OCI-LY7 (cell line): ENCODE data around the gene FAR1.
"Not testable (repeated sequence)": the region's sequence is repeated elsewhere in the genome, so short reads cannot be mapped to it uniquely, and the experiment has no call there.

Experiments
- EZH2phosphoT487 ChIP-seq: fragments of 200-600 bp; sonication (generic); IDR thresholded peaks from 2 replicates; pipeline ENCODE4 v1.6.1; 2018; ENCODE audit warnings: low read depth, borderline replicate concordance, mild to moderate bottlenecking, mixed run types, antibody characterized with exemption, low read length, moderate library complexity, mixed read lengths
- TF ChIP-seq, protein P1 (sequence below): fragments of 200-600 bp; sonication (generic); conservative IDR thresholded peaks from 2 replicates; pipeline ENCODE4 v1.5.1; 2014; ENCODE audit warnings: mild to moderate bottlenecking, antibody characterized with exemption, low read length, moderate library complexity, mixed read lengths

DNA sequence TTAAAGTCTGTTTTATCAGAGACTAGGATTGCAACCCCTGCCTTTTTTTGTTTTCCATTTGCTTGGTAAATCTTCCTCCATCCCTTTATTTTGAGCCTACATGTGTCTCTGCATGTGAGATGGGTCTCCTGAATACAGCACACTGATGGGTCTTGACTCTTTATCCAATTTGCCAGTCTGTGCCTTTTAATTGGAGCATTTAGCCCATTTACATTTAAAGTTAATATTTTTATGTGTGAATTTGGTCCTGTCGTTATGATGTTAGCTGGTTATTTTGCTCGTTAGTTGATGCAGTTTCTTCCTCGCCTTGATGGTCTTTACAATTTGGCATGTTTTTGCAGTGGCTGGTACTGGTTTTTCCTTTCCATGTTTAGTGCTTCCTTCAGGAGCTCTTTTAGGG, 41.6 kb upstream of the FAR1 start:
- TF ChIP-seq, protein P1, sequence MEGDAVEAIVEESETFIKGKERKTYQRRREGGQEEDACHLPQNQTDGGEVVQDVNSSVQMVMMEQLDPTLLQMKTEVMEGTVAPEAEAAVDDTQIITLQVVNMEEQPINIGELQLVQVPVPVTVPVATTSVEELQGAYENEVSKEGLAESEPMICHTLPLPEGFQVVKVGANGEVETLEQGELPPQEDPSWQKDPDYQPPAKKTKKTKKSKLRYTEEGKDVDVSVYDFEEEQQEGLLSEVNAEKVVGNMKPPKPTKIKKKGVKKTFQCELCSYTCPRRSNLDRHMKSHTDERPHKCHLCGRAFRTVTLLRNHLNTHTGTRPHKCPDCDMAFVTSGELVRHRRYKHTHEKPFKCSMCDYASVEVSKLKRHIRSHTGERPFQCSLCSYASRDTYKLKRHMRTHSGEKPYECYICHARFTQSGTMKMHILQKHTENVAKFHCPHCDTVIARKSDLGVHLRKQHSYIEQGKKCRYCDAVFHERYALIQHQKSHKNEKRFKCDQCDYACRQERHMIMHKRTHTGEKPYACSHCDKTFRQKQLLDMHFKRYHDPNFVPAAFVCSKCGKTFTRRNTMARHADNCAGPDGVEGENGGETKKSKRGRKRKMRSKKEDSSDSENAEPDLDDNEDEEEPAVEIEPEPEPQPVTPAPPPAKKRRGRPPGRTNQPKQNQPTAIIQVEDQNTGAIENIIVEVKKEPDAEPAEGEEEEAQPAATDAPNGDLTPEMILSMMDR, result not testable (repeated sequence)
- not testable (repeated sequence) for TF ChIP-seq EZH2phosphoT487
